ENCODE measurements around the gene METTL13. TPM values are rescaled to one million over a fixed set of nuclear protein-coding genes. Genes with fewer than 3 reads are reported as not detected.

The METTL13 gene
- total and polyA plus RNA-seq, 9 of the 15 experiments (the other 6 are each of a cell fraction or from before 2014, with no cell fraction given): 18.9 to 78.9 (median 54.9) TPM

DNA sequence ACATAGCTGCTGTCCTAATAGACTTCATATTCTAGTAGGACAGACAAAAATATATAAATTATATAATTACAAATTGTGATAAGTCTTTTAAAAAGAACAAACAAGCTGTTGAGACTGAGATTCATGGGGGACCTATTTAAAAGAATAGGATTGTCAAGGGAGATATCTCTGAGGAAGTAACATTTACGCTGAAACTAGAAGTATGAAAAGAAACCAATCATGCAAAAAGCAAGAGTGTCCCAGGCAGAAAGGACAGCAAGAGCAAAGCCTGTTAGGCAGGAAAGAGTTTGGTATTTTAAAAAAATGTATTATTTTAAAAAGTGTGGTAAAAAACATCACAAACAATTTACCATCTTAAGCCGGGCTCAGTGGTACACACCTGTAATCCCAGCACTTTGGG lies 9.1 kb upstream of the METTL13 start:
- Histone ChIP-seq H3K4me3 (no peak overlapping the region), H3K79me2 (ENCODE audit: control insufficient read depth, insufficient read depth, low read length) (no peaks in the 10 kb centered on the region), H3K9me3 (replicated peaks; ENCODE audit: control insufficient read depth, insufficient read depth, low read depth, low read length) (no peaks in the 10 kb centered on the region), H3K27me3 (ENCODE audit: control insufficient read depth in 2 of 2, insufficient read depth in 2 of 2, low read length in 2 of 2) (no peaks in the 10 kb centered on the region), H4K20me1 (replicated peaks; ENCODE audit: control insufficient read depth, insufficient read depth, low read length) (no peaks in the 10 kb centered on the region), H2AFZ (ENCODE audit: low read depth, low read length) (0 out of 2 replicates have a peak overlapping the region, but pooled peaks have one; percentile 18), H3K4me1 (replicated peaks in 1 of 2; ENCODE audit: control insufficient read depth in 2 of 2, insufficient read depth in 2 of 2, low read length in 2 of 2) (peaks cover 0 to under 1% of the 10 kb centered on the region in 2 experiments; a peak in 1 of 5 replicates), H3K4me2 (ENCODE audit: insufficient read depth, low read length) (no peak overlapping the region), H3K9ac (ENCODE audit: insufficient read depth in 1 of 2, low read depth in 2 of 2, low read length in 2 of 2) (no peak overlapping the region), H3K36me3 (ENCODE audit: control insufficient read depth, insufficient read depth, low read length) (no peaks in the 10 kb centered on the region), H3K9me1 (ENCODE audit: control insufficient read depth, insufficient read depth, low read length) (no peaks in the 10 kb centered on the region), H3K27ac (ENCODE audit: extremely low read depth, low read depth, low read length) (no peak overlapping the region)
- FAIRE-seq (no peak), DNase-seq (ENCODE audit: extremely low read depth in 1 of 4, low spot score in 3 of 4) (no peak), ATAC-seq (no peak)
- no TSS peak for BruUV-seq (replicated peaks)
- TF ChIP-seq, protein P1, sequence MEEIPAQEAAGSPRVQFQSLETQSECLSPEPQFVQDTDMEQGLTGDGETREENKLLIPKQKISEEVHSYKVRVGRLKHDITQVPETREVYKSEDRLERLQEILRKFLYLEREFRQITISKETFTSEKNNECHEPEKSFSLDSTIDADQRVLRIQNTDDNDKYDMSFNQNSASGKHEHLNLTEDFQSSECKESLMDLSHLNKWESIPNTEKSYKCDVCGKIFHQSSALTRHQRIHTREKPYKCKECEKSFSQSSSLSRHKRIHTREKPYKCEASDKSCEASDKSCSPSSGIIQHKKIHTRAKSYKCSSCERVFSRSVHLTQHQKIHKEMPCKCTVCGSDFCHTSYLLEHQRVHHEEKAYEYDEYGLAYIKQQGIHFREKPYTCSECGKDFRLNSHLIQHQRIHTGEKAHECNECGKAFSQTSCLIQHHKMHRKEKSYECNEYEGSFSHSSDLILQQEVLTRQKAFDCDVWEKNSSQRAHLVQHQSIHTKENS (CRISPR knock-in tag; IDR thresholded peaks at IDR 0.05): no peak
- TF ChIP-seq, protein P2, sequence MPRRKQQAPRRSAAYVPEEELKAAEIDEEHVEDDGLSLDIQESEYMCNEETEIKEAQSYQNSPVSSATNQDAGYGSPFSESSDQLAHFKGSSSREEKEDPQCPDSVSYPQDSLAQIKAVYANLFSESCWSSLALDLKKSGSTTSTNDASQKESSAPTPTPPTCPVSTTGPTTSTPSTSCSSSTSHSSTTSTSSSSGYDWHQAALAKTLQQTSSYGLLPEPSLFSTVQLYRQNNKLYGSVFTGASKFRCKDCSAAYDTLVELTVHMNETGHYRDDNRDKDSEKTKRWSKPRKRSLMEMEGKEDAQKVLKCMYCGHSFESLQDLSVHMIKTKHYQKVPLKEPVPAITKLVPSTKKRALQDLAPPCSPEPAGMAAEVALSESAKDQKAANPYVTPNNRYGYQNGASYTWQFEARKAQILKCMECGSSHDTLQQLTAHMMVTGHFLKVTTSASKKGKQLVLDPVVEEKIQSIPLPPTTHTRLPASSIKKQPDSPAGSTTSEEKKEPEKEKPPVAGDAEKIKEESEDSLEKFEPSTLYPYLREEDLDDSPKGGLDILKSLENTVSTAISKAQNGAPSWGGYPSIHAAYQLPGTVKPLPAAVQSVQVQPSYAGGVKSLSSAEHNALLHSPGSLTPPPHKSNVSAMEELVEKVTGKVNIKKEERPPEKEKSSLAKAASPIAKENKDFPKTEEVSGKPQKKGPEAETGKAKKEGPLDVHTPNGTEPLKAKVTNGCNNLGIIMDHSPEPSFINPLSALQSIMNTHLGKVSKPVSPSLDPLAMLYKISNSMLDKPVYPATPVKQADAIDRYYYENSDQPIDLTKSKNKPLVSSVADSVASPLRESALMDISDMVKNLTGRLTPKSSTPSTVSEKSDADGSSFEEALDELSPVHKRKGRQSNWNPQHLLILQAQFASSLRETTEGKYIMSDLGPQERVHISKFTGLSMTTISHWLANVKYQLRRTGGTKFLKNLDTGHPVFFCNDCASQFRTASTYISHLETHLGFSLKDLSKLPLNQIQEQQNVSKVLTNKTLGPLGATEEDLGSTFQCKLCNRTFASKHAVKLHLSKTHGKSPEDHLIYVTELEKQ (CRISPR knock-in tag; IDR thresholded peaks at IDR 0.05): no peak
- TF ChIP-seq ZBTB26 (CRISPR knock-in tag; IDR thresholded peaks at IDR 0.05) (no peak), HOXB6 (CRISPR knock-in tag; IDR thresholded peaks at IDR 0.05; ENCODE audit: borderline replicate concordance) (no peak), CHD1 (IDR thresholded peaks at IDR 0.05; ENCODE audit: low read length) (no peak), ZNF239 (CRISPR knock-in tag; IDR thresholded peaks at IDR 0.05) (no peak), ZNF134 (CRISPR knock-in tag; conservative IDR thresholded peaks at IDR 0.05) (no peak), MEF2A (IDR thresholded peaks at IDR 0.05; ENCODE audit: control insufficient read depth, low read depth, low read length) (no peak)
- intact Hi-C loops (cut with micrococcal nuclease) (no loop called here), in situ Hi-C loops (cut with MboI) (no loop called here)
- POLR2A ChIA-PET: no interaction called here
- 53% methylated on average over 2 of the region's 2 CpGs for WGBS (ENCODE audit: insufficient coverage, low coverage, missing lambda C conversion rate)
- CTCF ChIA-PET (ENCODE audit: low intra/inter-chr PET ratio): no interaction called here
